NT2/D1 (cell line): ENCODE results near the gene PAPPA2.

Source experiments
- DNase-seq: peaks from one replicate; pipeline ENCODE4 v3.0.0-alpha.2; 2011; ENCODE audit warnings: low read depth, low spot score
- H3K27me3 ChIP-seq: 2 replicates; pipeline ENCODE4 v1.6.0; 2011; ENCODE audit warnings: mild to moderate bottlenecking; ENCODE audit not compliant: insufficient read length, insufficient read depth
- H3K36me3 ChIP-seq: 2 replicates; pipeline ENCODE4 v1.6.1; 2011; ENCODE audit warnings: mild to moderate bottlenecking, low read length, mixed read lengths; ENCODE audit not compliant: insufficient read depth, insufficient read length
- H3K4me1 ChIP-seq: 2 replicates; pipeline ENCODE4 v1.5.1; 2011; ENCODE audit not compliant: insufficient read depth, insufficient read length
- H3K4me3 ChIP-seq: 2 replicates; pipeline ENCODE4 v1.5.1; 2011; ENCODE audit warnings: low read depth; ENCODE audit not compliant: insufficient read length
- H3K9ac ChIP-seq: 2 replicates; pipeline ENCODE4 v1.6.0; 2011; ENCODE audit warnings: low read depth; ENCODE audit not compliant: insufficient read length
- H3K9me3 ChIP-seq: 2 replicates; pipeline ENCODE4 v1.5.1; 2011; ENCODE audit warnings: mild to moderate bottlenecking, low read length; ENCODE audit not compliant: insufficient read depth
- SUZ12 ChIP-seq: IDR thresholded peaks from 2 replicates; pipeline ENCODE4 v1.6.1; 2011; ENCODE audit not compliant: insufficient read length, insufficient read depth; ENCODE audit errors: extremely low read depth
- YY1 ChIP-seq: IDR thresholded peaks from 2 replicates; pipeline ENCODE4 v1.6.1; 2011; ENCODE audit not compliant: insufficient read length, insufficient read depth
- ZNF274 ChIP-seq: IDR thresholded peaks from 2 replicates; pipeline ENCODE4 v1.6.1; 2011; ENCODE audit warnings: mild to moderate bottlenecking, low read depth, low read length

Gene PAPPA2

GRCh38 chr1:176566004-176566975 is 103.3 kb downstream of the PAPPA2 start:
- TF ChIP-seq YY1 = no peak
- no peak for TF ChIP-seq ZNF274
- DNase-seq = no peak
- no peaks in the 10 kb centered on the region for H3K36me3 ChIP-seq

DNA sequence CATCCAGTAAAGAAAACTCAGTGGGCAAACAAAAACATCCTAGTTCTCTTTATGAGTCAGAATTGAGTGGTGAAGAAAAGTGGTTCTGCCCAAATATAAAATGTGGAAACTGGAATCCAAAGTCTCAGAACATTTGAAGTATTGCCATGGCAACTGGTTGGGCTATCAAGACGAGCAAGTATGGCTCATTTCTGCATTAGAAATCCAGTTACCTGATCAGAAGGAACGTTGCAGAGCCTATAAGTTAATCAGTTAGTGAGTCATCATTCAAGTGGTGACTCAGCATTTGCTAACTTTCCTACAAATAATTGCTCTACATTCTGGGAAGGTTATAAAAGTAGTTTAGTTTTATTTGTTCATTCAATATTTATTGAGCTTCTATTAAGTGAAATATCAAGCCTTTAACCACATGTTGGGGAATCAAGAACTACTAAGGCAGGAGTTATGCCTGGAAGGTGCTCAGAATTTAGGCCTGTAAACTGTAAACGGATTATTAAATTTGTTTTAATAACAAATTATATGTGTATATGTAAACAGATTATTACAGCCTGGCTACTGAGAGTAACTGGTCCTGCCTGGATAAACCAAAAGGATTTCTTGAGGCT is 104.3 kb downstream of the PAPPA2 start:
- no peaks in the 10 kb centered on the region for H3K27me3 ChIP-seq
- no peaks in the 10 kb centered on the region for H3K4me1 ChIP-seq
- H3K4me3 ChIP-seq = no peak overlapping the region
- TF ChIP-seq YY1 (no peak), SUZ12 (no peak), ZNF274 (no peak)
- no peaks in the 10 kb centered on the region for H3K9me3 ChIP-seq
- H3K9ac ChIP-seq = no peak overlapping the region
- no peak for DNase-seq
- no peaks in the 10 kb centered on the region for H3K36me3 ChIP-seq

More at GRCh38 chr1:176566004-176566975, 103.3 kb downstream of the PAPPA2 start:
- H3K9me3 ChIP-seq = no peaks in the 10 kb centered on the region
- H3K4me3 ChIP-seq = no peak overlapping the region
- no peaks in the 10 kb centered on the region for H3K4me1 ChIP-seq
- H3K27me3 ChIP-seq = no peaks in the 10 kb centered on the region
- no peak overlapping the region for H3K9ac ChIP-seq

- Histone ChIP-seq H3K9me3 (no peaks in the 10 kb centered on the region), H3K36me3 (no peaks in the 10 kb centered on the region), H3K27me3 (no peaks in the 10 kb centered on the region), H3K4me3 (no peak overlapping the region), H3K9ac (no peak overlapping the region), H3K4me1 (no peaks in the 10 kb centered on the region)
- no peak for DNase-seq
- TF ChIP-seq SUZ12 (no peak), YY1 (no peak), ZNF274 (no peak)
These were observed 105.2 kb downstream of the PAPPA2 start for GRCh38 chr1:176568185-176568584.

DNA sequence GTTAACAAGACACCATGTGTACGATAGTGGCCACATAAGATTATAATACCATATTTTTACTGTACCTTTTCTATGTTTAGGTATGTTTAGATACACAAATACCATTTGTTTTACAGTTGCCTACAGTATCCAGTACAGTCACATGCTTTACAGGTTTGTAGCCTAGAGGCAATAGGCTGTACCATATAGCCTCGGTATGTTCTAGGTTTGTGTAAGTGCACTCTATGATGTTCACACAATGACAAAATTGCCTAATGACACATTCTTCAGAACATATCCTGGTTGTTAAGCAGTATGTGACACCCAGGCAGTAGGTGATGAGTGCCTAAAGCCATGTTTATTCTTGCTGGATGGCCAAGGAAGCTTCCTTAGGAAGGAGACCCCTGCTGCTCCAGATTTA is 111.8 kb downstream of the PAPPA2 start:
- no peak for DNase-seq
- Histone ChIP-seq H3K9ac (no peak overlapping the region), H3K27me3 (no peaks in the 10 kb centered on the region), H3K36me3 (no peaks in the 10 kb centered on the region), H3K4me3 (no peak overlapping the region), H3K4me1 (no peaks in the 10 kb centered on the region), H3K9me3 (no peaks in the 10 kb centered on the region)
- TF ChIP-seq YY1 (no peak), ZNF274 (no peak), SUZ12 (no peak)

DNA sequence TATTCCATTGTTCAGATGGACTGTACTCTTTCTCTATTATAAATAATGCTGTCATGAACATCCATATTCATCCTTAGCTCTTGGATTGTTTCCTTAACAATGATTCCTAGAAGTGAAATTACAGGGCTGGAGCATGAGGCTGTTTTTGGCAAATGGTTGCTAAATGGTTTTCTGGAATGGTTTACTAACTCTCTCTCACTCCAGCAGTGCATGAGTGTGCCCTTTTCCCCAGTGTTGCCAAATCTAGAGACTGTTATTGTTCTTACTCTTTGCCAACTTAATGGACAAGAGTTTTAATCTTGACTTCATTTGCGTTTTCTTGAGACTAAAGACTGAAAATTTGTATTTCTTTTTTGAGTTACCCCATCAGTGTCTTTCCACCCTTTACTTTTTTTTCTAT is 113.0 kb downstream of the PAPPA2 start:
- TF ChIP-seq ZNF274 (no peak), SUZ12 (no peak), YY1 (no peak)
- Histone ChIP-seq H3K9me3 (no peaks in the 10 kb centered on the region), H3K27me3 (no peaks in the 10 kb centered on the region), H3K36me3 (no peaks in the 10 kb centered on the region), H3K4me1 (no peaks in the 10 kb centered on the region), H3K4me3 (no peak overlapping the region), H3K9ac (no peak overlapping the region)
- DNase-seq = no peak

DNA sequence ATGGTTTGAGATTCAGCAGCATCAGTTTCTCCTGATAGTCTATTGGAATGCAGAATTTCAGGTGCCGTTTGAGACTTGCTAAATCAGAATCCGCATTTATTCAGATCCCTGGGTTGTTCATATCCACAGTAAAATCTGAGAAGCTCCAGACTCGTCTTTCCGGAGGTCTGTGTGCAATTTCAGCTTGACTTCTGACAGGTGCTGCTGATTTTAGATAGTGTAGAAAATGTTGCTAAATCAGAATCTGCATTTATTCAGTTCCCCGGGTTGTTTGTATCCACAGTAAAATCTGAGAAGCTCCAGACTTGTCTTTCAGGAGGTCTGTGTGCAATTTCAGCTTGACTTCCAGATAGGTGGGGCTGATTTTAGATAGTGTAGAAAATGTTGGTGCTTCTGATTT is 113.7 kb downstream of the PAPPA2 start:
- Histone ChIP-seq H3K4me3 (no peak overlapping the region), H3K36me3 (no peaks in the 10 kb centered on the region), H3K4me1 (no peaks in the 10 kb centered on the region), H3K9me3 (no peaks in the 10 kb centered on the region), H3K27me3 (no peaks in the 10 kb centered on the region), H3K9ac (no peak overlapping the region)
- TF ChIP-seq ZNF274 (no peak), YY1 (no peak), SUZ12 (no peak)
- DNase-seq = no peak

DNA sequence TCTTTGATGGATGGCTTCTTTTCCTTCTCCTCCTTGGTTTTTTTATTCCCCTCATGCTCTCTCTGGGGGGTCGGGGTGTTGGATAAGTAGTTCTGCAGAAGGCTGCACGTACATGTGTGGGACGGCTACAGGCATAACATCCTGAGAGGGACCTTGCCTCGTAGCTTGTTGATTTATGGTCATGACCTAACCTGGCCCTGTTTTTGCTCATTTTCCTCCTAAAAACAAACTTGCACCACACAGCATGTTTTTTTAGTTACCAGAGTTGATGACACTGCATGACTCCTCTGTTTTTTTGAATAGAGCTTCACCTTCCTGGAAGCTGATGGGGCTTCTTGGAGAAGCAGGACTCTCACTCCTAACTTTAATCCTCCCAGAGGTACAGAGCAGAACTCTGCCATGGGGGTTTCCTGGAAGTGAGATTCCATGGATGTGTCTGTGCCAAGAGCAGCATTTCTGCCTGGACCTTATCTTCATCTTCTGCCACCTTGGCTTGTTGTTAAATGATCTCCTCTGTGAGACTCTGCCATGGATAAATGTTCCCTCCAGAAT is 114.7 kb downstream of the PAPPA2 start:
- no peaks in the 10 kb centered on the region for H3K27me3 ChIP-seq
- no peak for TF ChIP-seq YY1
- no peak for TF ChIP-seq SUZ12
- no peak for TF ChIP-seq ZNF274
- H3K4me1 ChIP-seq = no peaks in the 10 kb centered on the region
- no peak for DNase-seq
- no peak overlapping the region for H3K9ac ChIP-seq
- no peak overlapping the region for H3K4me3 ChIP-seq
- no peaks in the 10 kb centered on the region for H3K36me3 ChIP-seq
- H3K9me3 ChIP-seq = no peaks in the 10 kb centered on the region
